Jurkat, Clone E6-1 (cell line): Measurements from ENCODE around the gene MTMR12. TPM values are rescaled to one million over a fixed set of nuclear protein-coding genes. Genes with fewer than 3 reads are reported as not detected.
A peak's percentile ranks its signal among the peaks of the same experiment; 100 is the strongest.

ENCODE experiments used
- DNase-seq: peaks from one replicate; pipeline ENCODE4 v3.0.0-alpha.2; 2011; ENCODE audit warnings: low read depth, low spot score
- H3K4me3 ChIP-seq: 2 replicates; pipeline ENCODE4 v1.5.1; 2011; ENCODE audit warnings: mild to moderate bottlenecking, low read length, control low read depth, moderate library complexity
- polyA plus RNA-seq: library from polyadenylated mRNA; unstranded; fragments of >200 nt; gene quantifications from one replicate; pipeline ENCODE4 v1.2.1, GENCODE V29; 2012; ENCODE audit warnings: missing spikeins; ENCODE audit not compliant: insufficient read length, insufficient read depth

Gene MTMR12
- polyA plus RNA-seq = 18.5 TPM

DNA sequence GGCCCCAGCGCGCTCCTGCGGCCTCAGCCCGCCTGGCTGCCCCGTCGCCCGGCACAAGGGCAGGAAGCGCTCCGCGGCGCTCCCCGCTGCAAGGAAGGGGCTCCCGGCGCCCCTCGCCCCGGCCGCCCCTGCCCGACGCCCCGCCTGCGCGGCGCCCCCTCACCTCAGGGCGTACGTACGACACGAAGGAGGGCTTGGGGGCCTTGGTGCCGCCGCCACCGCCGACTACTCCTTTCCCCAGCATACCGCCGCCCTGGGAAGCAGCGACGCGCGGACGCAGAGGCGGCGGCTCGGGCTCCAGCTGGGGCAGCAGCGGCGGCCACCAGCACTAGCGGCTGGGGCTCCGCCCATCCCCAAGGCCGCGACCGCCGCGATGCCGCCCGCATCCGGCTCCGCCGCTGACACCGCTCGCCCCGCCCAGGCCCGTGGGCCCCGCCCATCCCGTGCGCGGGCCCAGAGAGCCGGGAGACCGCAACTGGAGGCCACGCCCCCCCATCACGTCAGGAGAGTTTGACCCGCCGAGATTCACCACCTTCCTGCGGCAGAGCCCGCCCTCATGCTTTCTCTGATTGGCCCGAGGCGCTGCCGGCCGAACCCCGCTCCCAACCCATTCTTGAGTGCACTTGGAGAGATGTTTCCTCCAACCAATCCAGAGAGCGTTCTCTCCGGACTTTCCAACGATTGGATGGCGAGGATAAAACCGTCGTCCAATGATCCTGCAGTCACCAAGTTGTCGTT, at the start of gene MTMR12:
MTMR12 (minus strand) TSS at position 345 of the 738 bp plus-strand sequence; CDS start at position 244, 101 bp downstream.
- peak within 1 kb of the TSS; percentile 72 for H3K4me3 ChIP-seq

DNA sequence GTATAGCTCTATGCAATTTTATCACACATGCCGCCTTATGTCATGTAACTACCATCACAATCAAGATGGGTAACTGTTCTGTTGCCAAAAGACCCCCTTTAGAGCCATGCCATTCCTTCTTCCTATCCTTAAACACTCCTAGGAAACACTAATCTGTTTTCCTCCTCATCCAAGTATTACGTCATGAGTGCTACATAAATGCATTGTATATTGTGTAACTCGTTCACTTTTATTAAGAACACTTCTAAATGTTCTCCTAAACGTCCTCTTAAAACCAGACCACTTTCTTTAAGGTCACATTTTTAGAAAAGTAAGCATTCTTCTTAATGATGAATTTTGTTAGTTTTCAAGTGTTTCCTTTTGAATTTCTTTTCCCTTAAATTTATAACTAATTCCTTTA, 49.8 kb upstream of the MTMR12 start:
- no peak overlapping the region for H3K4me3 ChIP-seq
- no peak for DNase-seq

More for the DNA sequence above, at the start of gene MTMR12:
- DNase-seq = peak; percentile 99

DNA sequence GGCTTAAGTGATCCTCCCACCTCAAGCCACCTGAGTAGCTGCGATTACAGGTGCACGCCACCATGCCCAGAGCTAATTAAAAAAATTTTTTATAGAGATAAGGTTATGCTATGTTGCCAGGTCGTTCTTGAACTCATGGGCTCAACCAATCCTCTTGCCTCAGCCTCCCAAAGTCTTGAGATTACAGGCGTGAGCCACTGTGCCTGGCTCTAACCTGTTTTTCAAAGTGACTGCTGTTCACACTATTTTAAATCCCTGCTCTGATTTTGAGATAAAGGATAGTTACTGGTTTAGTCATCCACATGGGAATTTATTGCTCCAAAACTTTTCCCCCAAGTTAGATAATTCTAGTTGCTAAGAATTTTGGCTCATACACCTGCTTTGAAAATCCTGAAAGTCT, 48.2 kb upstream of the MTMR12 start:
- no peak overlapping the region for H3K4me3 ChIP-seq
- DNase-seq = no peak

DNA sequence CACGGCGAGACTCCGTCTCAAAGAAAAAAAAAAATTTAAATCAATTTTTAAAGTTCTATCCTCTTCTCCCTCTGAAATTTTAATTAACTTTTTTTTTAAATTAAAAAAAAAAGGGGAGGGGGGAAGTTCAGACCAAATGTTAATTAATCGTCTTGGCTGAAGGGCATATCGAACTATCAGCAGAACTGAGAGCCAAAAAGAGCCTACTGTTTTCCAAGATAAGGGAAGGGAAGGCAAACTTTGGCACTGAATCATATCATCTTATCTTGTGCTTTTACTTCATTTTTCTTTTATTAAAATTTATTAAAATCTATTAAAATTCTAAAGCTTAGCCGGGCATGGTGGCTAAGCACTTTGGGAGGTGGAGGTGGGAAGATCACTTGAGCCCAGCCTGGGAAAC, 45.9 kb upstream of the MTMR12 start:
- no peak overlapping the region for H3K4me3 ChIP-seq
- DNase-seq = no peak

DNA sequence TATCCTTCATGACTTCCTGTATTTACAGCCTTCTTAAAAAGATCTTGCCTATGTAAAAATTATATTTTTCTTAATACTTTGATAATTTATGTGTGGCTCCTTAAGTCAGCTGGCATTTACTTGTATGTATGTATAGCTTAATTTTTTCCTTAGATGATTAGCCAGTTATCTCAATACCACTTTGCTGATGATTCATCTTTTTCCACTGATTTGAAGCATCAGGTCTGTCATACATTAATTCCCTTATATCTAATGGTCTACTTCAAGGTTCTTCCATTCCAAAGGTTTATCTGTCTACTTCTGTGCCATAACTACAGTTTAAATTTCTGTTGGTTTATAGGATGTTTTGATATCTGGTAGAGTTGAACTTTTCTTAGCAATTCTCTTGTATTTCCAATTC, 44.9 kb upstream of the MTMR12 start:
- no peak overlapping the region for H3K4me3 ChIP-seq
- DNase-seq = no peak

GRCh38 chr5:32355686-32356085, 42.9 kb upstream of the MTMR12 start:
- no peak for DNase-seq
- no peak overlapping the region for H3K4me3 ChIP-seq

DNA sequence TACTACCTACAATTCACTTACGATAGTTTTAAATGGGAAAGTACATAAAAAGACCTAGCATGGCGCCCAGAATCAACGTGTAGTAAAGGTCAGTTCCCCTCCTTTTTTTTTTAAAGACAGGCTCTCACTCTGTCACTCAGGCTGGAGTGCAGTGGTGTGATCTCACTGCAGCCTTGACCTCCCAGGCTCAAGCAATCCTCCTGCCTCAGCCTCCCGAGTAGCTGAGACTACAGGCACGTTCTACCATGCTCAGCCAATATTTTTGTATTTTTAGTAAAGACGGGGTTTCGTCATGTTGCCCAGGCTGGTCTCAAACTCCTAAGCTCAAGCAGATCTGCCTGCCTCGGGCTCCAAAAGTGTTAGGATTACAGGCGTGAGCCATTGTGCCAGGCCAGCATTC, 40.7 kb upstream of the MTMR12 start:
- DNase-seq = no peak
- H3K4me3 ChIP-seq = no peak overlapping the region

DNA sequence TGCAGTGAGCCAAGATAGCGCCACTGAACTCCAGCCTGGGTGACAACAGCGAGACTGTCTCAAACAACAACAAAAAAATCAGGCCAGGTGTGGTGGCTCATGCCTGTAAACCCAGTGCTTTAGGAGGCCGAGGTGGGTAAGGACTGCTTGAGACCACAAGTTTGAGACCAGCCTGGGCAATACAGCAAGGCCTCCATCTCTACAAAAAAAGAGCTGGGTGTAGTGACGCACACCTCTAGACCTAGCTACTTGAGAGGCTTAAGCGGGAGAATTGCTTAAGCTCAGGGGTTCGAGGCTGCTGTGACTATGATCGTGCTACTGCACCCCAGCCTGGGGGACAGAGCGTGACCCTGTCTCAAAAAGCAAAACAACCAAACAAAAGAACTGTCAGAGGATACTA, 39.9 kb upstream of the MTMR12 start:
- no peak for DNase-seq
- H3K4me3 ChIP-seq = no peak overlapping the region

- H3K4me3 ChIP-seq = no peak overlapping the region
- no peak for DNase-seq
These were observed 34.1 kb upstream of the MTMR12 start for GRCh38 chr5:32346869-32347268.

DNA sequence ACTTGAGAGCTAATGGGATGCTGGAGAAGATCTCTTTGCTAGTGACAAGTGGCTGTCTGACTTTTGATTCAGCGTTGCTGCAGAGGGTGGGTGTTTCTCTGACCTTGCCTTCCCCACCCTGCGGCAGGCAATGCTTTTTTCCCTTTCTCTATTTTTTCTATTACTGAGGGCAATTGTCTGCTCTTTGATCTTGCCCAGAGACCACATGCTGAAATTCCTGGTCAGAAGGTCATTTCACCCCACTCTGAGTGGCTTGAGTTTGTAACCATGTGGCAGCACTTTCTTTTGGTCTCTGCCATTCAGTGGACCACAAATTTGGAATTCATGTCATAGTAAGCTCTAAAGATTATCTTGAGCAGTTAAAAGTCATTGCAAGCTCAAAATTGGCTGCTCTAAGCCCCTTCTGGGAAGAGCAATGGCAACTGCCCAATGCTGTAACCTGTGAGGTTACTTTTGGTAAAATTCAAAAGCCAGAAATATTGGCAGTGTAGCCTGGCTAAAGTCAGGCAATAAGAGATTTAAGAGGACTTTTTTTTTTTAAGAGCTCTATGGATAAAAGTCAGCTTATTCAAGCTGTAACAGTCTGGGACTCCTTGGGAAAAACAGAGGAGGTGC, 30.4 kb upstream of the MTMR12 start:
- no peak for DNase-seq
- no peak overlapping the region for H3K4me3 ChIP-seq

GRCh38 chr5:32342656-32343055, 29.9 kb upstream of the MTMR12 start:
- no peak overlapping the region for H3K4me3 ChIP-seq
- no peak for DNase-seq

DNA sequence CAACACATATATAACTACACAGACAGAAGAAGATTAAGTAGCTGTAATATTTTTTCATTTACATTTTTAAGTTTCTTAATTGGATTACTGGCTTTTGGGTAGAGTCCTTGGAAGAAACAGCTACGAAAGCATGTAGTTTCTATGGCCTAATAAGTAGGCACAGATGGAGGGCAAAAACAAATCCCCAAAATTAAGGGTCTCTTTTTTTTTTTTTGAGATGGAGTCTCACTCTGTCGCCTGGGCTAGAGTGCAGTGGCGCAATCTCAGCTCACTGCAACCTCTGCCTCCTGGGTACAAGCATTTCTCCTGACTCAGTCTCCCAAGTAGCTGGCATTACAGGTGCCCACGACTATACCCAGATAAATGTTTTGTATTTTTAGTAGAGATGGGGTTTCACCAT, 27.1 kb upstream of the MTMR12 start:
- DNase-seq = no peak
- H3K4me3 ChIP-seq = no peak overlapping the region

DNA sequence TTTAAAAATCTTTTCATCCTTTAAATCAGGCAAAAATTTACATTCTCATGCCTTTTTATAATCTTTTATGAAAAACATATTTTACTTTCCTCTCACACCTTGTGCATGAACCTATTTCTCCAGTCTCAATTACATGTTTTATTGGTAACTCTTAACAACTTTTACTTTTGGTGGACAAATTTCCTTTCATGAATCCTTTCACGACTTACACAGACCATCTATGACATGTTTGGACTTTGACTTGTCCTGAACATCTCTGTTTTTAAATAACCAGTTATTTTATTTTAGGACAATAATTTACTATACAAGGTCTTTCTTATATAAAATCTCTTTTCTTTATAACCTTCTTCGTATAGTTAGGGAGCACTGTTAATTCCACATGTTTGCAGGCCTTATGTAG, 26.5 kb upstream of the MTMR12 start:
- H3K4me3 ChIP-seq = no peak overlapping the region
- DNase-seq = peak; percentile 35

- no peak overlapping the region for H3K4me3 ChIP-seq
- DNase-seq = no peak
These were observed 20.2 kb upstream of the MTMR12 start for GRCh38 chr5:32332966-32333365.

GRCh38 chr5:32332361-32332760, 19.6 kb upstream of the MTMR12 start:
- H3K4me3 ChIP-seq = no peak overlapping the region
- DNase-seq = no peak

DNA sequence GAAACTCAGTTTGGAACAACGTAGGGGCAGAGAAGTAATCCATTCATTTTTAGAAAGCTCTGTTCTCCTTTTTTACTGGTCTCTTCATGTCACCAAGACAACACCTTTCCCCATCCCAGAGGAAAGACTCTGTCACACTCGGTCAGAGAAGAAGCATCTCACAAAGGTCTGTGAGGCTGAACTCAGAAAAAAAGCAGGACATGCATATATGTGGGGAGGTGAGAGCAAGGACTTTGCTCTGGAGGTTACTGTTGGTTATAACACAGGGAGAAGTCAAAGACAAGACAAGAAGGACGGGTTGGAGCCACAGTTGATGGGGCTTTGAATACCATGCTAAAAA, 19.2 kb upstream of the MTMR12 start:
- no peak for DNase-seq
- H3K4me3 ChIP-seq = no peak overlapping the region

GRCh38 chr5:32331217-32331934, 18.6 kb upstream of the MTMR12 start:
- DNase-seq = no peak
- no peak overlapping the region for H3K4me3 ChIP-seq

- no peak for DNase-seq
- H3K4me3 ChIP-seq = no peak overlapping the region
These were observed 17.6 kb upstream of the MTMR12 start for GRCh38 chr5:32330126-32330971.

GRCh38 chr5:32329395-32329834, 16.7 kb upstream of the MTMR12 start:
- H3K4me3 ChIP-seq = no peak overlapping the region
- peak; percentile 46 for DNase-seq
